GM21786 (cell line): ENCODE measurements around the gene POFUT1.
A peak's percentile ranks its signal among the peaks of the same experiment; 100 is the strongest.
"Not testable (repeated sequence)": the region's sequence is repeated elsewhere in the genome, so short reads cannot be mapped to it uniquely, and the experiment has no call there.

Source experiments
- ATAC-seq: cut with Tn5 transposase; IDR thresholded peaks from one replicate; pipeline ENCODE4 v1.9.1; 2021; ENCODE audit not compliant: unreplicated experiment

The POFUT1 gene

DNA sequence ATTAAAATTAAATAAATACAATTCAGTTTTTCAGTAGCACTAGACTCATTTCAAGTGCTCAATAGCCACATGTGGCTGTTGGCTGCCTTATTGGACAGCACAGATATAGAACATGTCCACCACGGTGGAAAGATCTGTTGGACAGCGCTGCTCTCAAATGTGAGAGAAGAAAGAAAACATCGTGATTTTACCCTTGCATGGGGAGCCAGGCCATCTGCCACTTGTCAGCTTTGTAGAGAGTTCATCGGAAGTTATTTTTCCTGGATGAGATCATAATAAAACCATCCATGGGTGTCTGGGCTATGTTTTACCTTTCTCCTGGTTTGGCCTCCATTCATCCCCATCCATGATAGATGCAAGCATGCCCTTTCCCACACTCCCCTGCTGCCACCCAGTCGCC, 63.9 kb downstream of the POFUT1 start:
- ATAC-seq: no peak

DNA sequence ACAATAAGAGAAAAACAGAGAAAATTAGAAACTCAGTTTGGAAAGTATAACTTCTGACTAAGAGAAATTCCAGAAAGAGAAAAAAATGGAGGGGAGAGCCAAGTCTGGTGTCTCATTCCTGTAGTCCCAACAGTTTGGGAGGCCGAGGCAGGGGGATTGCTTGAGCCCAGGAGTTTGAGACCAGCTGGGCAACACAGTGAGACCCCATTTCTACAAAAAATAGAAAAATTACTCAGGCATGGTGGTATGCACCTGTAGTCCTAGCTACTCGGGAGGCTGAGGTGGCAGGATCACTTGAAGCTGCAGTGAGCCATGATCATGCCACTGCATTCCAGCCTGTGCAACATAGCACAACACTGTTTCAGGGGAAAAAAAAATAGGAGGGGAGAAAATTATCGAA, 66.7 kb downstream of the POFUT1 start:
- ATAC-seq: no peak

DNA sequence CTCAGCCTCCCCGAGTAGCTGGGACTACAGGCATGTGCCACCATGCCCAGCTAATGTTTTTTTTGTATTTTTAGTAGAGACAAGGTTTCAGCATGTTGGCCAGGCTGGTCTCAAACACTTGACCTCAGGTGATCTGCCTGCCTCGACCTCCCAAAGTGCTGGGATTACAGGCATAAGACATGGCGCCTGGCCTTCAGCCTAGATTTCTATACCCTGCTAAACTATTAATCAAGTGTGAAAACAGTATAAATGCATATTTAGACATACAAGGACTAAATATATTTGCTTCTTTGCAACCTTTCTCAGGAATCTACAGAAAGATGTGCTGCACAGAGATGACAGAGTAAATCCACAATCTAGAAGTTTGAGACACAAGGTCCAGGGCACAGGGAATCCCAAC, 67.5 kb downstream of the POFUT1 start:
- not testable (repeated sequence) for ATAC-seq

DNA sequence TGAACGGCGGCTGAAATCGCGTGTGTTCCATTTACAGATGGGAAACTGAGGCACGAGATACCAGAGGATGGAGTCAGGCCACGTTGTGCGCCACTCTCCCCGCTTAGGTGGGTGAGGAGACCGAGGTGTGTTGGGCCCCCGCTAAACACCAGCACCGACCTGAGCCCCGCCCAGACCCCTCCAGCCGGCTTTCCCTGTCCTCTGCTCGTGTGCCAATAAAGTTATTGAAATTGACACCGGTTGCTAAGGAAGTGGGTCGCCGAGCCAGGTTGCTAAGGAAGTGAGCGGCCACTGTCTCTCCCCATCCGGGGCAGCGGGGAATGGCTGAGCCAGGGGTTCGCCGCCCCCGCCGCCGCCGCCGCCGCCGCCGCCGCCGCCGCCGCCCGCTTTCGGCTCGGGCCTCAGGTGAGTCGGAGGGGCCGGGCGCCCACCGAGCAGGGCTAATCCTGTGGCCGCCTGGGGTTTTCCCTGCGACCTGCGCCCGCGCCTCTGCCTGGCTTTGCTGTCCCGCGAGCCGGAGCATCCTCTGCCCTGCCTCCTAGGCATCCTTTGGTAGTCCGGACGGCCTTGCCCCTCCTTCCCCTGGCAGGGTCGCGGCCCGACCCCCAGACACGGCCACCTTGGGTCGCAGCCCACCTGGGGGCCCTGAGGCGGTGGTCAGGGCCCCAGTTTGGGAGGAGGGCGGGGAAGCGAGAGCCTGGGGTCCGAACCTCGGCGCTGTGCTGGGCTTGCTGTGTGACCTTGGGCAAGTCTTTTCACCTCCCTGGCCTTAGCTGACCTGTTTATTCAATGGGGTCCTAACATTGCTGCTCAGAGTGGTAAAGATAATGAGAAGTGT, 69.9 kb downstream of the POFUT1 start, which contains the start of gene KIF3B:
Gene KIF3B, plus strand, starts transcription at position 291 of the 838 bp plus-strand sequence. CDS start 32,127 bp downstream, outside the sequence.
- ATAC-seq: peak; percentile 70

DNA sequence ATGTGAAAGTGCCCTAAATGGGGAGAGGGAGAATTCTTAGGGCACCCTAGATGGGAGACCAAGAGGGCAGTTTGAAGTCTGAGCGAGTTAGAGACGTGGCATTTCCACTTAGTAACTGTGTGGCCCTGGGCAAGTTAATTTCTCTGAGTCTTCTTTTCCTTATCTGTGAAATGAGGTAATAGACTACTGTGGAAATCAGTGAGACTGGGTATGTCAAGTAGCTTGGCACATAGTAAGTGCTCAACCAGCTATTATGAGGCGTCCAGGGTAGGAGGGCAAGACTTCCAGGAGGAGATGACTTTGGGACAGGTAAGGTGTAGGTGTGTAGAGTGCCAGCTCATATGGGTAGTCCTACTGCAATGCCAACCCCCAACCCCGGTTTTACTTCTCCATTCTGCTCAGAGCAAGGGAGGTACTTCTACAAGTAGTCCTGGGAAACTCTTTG, 70.5 kb downstream of the POFUT1 start:
- peak; percentile 72 for ATAC-seq

DNA sequence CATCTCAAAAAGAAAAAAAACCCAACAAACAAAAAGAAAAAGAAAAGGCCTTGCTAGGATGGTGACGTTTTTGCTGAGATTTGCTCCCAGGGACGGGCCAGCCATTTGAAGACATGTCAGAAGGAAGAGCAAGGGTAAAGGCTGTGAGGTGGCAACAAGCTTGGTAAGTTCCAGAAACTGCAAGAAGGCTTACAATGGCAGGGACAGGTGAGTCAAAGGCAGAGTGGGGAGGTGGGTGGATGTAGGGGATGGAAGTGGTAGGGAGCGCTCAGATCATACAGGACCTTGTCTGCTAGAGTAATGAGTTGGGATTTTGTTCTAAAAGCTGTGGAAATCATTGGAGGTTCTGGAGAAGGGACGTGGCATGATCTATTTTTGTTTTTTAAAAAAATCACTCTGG, 74.0 kb downstream of the POFUT1 start:
- ATAC-seq: no peak

DNA sequence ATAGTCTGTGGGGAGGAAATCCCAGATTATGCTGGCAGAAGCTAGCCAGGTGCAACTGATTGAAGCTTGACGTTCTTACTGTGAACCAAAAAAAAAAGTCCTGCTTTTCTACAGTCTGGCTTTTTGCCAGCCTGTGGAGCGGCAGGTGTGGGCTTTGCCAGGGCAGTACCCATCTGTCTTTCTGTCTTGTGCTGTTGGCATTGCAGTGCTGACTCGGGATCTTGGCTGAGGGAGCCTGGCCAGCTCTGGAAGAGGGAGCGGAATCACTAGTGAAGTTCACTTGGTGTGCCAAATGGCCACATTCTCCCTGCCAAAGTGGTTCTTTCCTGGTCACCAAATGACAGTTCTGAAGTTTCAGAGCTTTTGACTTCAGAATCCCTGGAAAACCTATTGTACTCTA, 74.8 kb downstream of the POFUT1 start:
- ATAC-seq: no peak

GRCh38 chr20:32285082-32285620, 77.5 kb downstream of the POFUT1 start:
- ATAC-seq: no peak

DNA sequence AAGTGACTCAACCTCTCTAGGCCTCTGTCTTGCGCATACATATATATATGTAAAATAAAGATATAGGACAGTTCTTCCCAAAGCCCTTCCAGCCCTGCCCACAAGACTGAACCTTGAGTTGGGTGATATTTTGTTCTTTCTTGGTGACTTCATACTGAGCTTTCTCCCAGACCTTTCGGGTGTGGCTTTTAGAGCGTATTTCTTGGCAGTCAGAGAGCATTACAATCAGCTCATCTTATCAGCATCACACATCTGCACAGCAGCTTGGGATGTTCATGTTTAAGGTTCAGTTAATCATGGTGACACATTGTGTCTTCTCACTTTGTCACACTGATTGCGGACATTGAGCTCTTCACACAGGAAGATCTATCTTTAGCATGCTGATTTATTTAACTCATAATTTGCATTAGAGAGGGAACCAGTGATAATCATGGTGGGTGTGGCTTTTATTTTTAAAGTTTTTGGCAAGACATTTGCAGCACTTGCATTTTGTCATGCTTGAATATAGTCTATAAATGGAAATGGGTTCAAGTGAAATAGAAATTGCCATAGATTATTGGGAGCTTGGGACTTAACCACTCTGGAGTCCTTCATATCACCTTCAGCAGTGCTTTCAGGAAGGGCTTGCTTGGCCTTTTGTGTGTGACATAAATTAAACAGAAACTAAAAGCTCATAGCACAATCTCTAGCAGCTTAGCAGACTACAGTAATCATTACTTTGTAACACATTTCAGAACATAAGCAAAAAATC, 78.1 kb downstream of the POFUT1 start:
- peak; percentile 62 for ATAC-seq

DNA sequence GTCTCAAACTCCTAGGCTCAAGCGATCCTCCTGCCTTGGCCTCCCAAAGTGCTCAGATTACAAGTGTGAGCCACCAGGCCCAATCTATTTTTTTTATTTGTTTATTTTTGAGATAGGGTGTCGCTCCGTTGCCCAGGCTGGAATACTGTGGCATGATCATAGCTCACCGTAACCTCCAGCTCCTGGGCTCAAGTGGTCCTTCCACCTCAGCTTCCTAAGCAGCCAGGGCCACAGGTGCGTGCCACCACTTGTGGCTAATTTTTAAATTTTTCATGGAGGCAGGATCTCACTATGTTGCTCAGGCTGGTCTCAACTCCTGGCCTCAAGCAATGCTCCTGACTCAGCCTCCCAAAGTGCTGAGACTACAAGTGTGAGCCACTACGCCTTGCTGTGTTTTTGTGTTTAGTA, 79.6 kb downstream of the POFUT1 start:
- ATAC-seq: no peak
